ENCODE data around the gene SKAP1.
"Not testable (repeated sequence)": the region's sequence is repeated elsewhere in the genome, so short reads cannot be mapped to it uniquely, and the experiment has no call there.

Gene SKAP1

DNA sequence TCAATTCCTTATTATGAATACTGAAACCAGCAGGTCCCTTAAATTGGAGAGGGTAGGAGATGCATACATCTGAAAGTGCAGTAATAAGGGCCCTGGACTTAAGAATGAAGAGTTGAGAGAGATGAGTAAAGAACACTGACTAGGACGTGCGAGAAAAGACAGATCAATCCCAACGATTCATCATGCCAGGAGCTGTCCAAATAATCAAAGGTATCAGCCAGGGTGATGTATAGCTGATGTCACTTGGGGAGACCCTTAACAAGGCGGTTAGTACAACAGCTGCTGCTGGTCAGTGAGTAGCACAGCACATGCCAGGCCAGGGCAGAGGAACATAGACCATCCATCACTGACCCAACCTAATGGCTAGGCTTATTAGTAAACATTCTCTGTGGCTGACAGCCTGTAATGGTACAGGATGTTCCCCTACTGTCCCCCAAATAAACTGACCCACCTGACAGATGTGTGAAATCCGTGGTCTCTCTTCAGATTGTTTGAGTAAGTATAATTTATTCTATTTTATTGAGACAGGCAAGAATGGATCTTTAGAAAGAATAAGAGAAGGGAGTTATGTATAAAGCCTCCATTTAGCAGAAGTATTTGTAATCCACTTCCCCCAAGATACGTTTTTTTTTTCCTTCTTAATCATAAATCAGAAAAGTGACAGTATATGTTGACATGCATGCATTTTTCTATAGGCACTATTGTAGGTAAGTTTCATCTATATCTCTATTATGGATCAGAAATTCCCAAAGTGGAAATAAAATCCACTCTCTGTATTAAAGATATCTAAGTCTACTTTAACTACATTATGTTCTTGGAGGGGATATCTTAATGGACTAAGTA, 204.1 kb downstream of the SKAP1 start:
- Histone ChIP-seq H3K9me3 (ENCODE audit: control insufficient read depth, low read length) (no peaks in the 10 kb centered on the region), H3K9ac (ENCODE audit: low read length) (no peak overlapping the region), H3K4me3 (ENCODE audit: low read length) (no peak overlapping the region), H3K27me3 (replicated peaks; ENCODE audit: control insufficient read depth, insufficient read depth, low read length) (no peaks in the 10 kb centered on the region), H3K36me3 (ENCODE audit: control insufficient read depth, insufficient read depth, low read length, severe bottlenecking) (no peaks in the 10 kb centered on the region), H3K4me1 (ENCODE audit: control insufficient read depth, insufficient read depth, low read length) (peaks cover 7% of the 10 kb centered on the region)
- DNase-seq (ENCODE audit: low read depth), result no peak

DNA sequence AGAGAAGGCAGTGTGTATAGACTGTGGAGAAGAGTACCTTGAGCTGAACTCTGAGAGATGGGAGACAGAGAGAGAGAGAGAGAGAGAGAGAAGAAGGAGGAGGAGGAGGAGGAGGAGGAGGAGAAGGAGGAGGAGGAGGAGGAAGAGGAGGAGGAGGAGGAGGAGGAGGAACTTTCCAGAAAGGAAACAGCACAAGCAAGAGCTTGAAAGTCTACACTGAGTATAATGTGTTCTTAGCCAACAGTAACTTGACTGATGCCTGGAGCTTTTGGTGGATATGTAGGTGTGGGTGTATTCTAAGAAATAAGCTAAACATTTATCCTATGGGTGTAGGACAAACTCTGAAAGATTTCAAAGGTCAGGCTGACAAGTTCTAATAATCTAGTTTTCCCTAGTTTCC, 206.1 kb downstream of the SKAP1 start:
- Histone ChIP-seq H3K9me3 (ENCODE audit: control insufficient read depth, low read length) (no peaks in the 10 kb centered on the region), H3K36me3 (ENCODE audit: control insufficient read depth, insufficient read depth, low read length, severe bottlenecking) (no peaks in the 10 kb centered on the region), H3K27me3 (replicated peaks; ENCODE audit: control insufficient read depth, insufficient read depth, low read length) (no peaks in the 10 kb centered on the region), H3K9ac (ENCODE audit: low read length) (no peak overlapping the region), H3K4me3 (ENCODE audit: low read length) (no peak overlapping the region), H3K4me1 (ENCODE audit: control insufficient read depth, insufficient read depth, low read length) (no peaks in the 10 kb centered on the region)
- DNase-seq (ENCODE audit: low read depth), result no peak

DNA sequence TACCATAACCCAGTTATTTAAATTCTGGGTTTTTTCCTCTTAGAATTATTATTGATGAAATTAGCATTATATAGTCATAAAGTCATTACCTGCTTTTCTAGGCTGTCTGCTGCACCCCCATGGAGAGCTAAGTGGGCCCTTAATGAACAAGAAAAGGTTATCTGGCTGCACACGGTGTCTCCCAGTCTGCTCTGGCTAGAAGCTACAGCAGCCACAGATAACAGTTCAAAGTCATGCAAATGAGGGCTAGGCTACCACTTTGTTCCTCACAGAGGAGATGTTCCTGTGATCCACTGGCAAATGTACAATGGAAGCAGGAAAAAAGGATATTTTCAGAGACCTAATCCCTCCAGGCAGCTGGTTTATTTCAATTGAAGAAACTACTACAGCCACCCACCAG, 210.4 kb downstream of the SKAP1 start:
- H3K36me3 ChIP-seq (ENCODE audit: control insufficient read depth, insufficient read depth, low read length, severe bottlenecking), result no peaks in the 10 kb centered on the region
- no peak overlapping the region for H3K4me3 ChIP-seq (ENCODE audit: low read length)
- no peaks in the 10 kb centered on the region for H3K27me3 ChIP-seq (replicated peaks; ENCODE audit: control insufficient read depth, insufficient read depth, low read length)
- H3K9me3 ChIP-seq (ENCODE audit: control insufficient read depth, low read length), result no peaks in the 10 kb centered on the region
- no peak overlapping the region for H3K9ac ChIP-seq (ENCODE audit: low read length)
- no peaks in the 10 kb centered on the region for H3K4me1 ChIP-seq (ENCODE audit: control insufficient read depth, insufficient read depth, low read length)
- no peak for DNase-seq (ENCODE audit: low read depth)

DNA sequence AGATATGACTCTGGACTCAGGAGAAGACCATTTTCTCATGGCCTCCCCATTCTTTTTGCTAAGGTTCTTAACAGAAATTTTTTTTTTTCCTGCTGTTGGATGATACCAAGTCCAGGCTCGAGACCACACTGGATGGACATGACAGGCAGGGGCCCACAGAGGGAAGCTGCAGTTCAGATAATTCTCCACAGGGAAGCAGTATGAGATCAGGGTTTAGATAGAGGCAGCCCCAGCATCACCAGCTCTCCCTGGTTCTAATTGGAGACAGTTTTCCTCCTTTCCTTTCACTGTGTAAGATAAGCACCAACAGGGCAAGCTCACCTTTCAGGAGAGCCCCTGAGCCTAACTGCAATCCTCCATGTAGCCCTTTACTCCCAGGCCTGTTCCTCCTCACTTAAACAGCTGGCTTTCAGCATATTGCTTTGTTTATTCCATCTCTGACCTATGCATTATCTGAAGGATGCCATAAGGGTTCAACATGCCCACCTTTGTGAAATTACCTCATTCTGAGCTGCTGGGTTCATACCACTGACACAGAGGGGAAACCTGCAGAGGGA, 214.4 kb downstream of the SKAP1 start:
- Histone ChIP-seq H3K27me3 (replicated peaks; ENCODE audit: control insufficient read depth, insufficient read depth, low read length) (peaks cover 6% of the 10 kb centered on the region), H3K4me3 (ENCODE audit: low read length) (no peak overlapping the region), H3K36me3 (ENCODE audit: control insufficient read depth, insufficient read depth, low read length, severe bottlenecking) (no peaks in the 10 kb centered on the region), H3K4me1 (ENCODE audit: control insufficient read depth, insufficient read depth, low read length) (no peaks in the 10 kb centered on the region), H3K9me3 (ENCODE audit: control insufficient read depth, low read length) (no peaks in the 10 kb centered on the region), H3K9ac (ENCODE audit: low read length) (no peak overlapping the region)
- no peak for DNase-seq (ENCODE audit: low read depth)

DNA sequence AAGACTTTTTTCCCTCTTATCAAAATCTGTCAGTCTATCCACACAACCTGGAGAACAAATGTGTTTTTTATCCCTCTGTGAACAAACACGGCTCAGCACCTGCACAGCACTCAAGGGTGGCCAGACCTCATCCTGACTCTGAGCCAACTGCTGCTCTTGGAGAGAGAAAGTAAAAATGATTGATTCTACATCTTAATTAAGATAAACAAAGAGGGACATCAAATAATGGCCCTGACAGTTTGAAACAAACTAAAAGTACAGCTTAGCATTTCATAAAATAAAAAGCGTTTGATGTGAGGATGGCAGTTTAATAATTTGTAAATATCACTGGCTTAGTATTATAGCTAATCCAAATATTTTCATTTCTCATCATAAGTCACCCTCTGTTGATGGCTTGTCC, 216.2 kb downstream of the SKAP1 start:
- Histone ChIP-seq H3K9ac (ENCODE audit: low read length) (no peak overlapping the region), H3K4me3 (ENCODE audit: low read length) (no peak overlapping the region), H3K4me1 (ENCODE audit: control insufficient read depth, insufficient read depth, low read length) (no peaks in the 10 kb centered on the region), H3K27me3 (replicated peaks; ENCODE audit: control insufficient read depth, insufficient read depth, low read length) (peaks cover 6% of the 10 kb centered on the region), H3K36me3 (ENCODE audit: control insufficient read depth, insufficient read depth, low read length, severe bottlenecking) (no peaks in the 10 kb centered on the region), H3K9me3 (ENCODE audit: control insufficient read depth, low read length) (no peaks in the 10 kb centered on the region)
- no peak for DNase-seq (ENCODE audit: low read depth)

DNA sequence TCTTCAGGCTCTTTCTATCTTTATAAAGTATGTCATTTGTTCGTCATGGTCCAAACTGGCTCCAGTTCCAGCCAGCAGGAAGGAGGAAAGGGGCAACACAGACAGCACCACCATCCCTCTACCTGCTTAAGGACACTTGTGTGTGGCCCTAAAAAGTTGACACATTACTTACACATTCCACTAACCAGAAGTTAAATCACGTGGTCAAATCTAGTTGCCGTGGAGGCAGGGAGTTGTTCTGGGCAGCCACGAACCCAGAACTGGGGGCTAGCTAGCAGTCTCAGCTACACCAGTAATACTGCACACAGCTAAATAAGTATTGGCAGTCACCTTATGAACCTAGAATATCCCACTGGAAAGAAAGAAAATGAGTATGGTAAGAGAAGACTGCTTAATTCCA, 218.2 kb downstream of the SKAP1 start:
- Histone ChIP-seq H3K4me3 (ENCODE audit: low read length) (no peak overlapping the region), H3K9me3 (ENCODE audit: control insufficient read depth, low read length) (no peaks in the 10 kb centered on the region), H3K4me1 (ENCODE audit: control insufficient read depth, insufficient read depth, low read length) (no peaks in the 10 kb centered on the region), H3K9ac (ENCODE audit: low read length) (no peak overlapping the region), H3K36me3 (ENCODE audit: control insufficient read depth, insufficient read depth, low read length, severe bottlenecking) (no peaks in the 10 kb centered on the region), H3K27me3 (replicated peaks; ENCODE audit: control insufficient read depth, insufficient read depth, low read length) (peaks cover 12% of the 10 kb centered on the region)
- DNase-seq (ENCODE audit: low read depth), result no peak

DNA sequence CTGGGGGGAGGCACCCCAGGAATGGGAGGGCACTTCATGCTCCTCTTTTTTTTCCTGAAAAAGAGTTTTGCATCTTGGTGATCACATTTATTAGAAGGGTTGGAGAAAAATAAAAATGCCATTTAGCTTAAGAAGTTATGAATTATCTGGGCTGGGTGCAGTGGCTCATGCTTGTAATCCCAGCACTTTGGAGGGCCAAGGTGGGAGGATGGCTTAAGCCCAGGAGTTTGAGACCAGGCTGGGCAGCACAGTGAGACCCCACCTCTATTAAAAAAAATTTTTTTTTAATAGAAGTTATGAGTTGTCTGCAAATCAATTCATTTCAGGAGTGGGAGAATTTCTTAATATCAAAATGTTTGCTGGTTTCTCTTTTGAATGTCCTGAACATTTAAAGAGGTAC, 219.0 kb downstream of the SKAP1 start:
- DNase-seq (ENCODE audit: low read depth), result no peak
- Histone ChIP-seq H3K4me1 (ENCODE audit: control insufficient read depth, insufficient read depth, low read length) (no peaks in the 10 kb centered on the region), H3K9me3 (ENCODE audit: control insufficient read depth, low read length) (no peaks in the 10 kb centered on the region), H3K4me3 (ENCODE audit: low read length) (no peak overlapping the region), H3K36me3 (ENCODE audit: control insufficient read depth, insufficient read depth, low read length, severe bottlenecking) (no peaks in the 10 kb centered on the region), H3K27me3 (replicated peaks; ENCODE audit: control insufficient read depth, insufficient read depth, low read length) (peaks cover 12% of the 10 kb centered on the region), H3K9ac (ENCODE audit: low read length) (no peak overlapping the region)

DNA sequence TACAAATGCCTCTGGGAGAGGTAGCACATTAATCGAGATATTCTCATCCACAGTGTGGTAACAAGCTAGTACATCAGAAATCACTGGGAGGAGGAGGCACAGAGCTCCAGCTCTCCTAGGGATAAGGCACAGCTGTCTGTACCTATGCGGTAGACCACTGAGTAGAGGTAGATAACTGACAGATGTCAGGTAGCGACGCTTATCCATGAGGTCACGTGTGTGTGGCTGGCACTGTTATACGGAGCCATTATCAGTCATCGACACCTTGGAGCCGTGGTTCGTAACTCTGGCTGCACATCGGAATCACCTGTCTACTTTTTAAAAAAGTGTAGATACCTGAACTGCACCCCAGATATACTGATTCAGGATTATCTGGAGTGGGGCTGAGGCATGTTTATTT, 220.0 kb downstream of the SKAP1 start:
- no peak for DNase-seq (ENCODE audit: low read depth)
- Histone ChIP-seq H3K36me3 (ENCODE audit: control insufficient read depth, insufficient read depth, low read length, severe bottlenecking) (no peaks in the 10 kb centered on the region), H3K9ac (ENCODE audit: low read length) (no peak overlapping the region), H3K27me3 (replicated peaks; ENCODE audit: control insufficient read depth, insufficient read depth, low read length) (peaks cover 12% of the 10 kb centered on the region), H3K4me3 (ENCODE audit: low read length) (no peak overlapping the region), H3K9me3 (ENCODE audit: control insufficient read depth, low read length) (no peaks in the 10 kb centered on the region), H3K4me1 (ENCODE audit: control insufficient read depth, insufficient read depth, low read length) (no peaks in the 10 kb centered on the region)

DNA sequence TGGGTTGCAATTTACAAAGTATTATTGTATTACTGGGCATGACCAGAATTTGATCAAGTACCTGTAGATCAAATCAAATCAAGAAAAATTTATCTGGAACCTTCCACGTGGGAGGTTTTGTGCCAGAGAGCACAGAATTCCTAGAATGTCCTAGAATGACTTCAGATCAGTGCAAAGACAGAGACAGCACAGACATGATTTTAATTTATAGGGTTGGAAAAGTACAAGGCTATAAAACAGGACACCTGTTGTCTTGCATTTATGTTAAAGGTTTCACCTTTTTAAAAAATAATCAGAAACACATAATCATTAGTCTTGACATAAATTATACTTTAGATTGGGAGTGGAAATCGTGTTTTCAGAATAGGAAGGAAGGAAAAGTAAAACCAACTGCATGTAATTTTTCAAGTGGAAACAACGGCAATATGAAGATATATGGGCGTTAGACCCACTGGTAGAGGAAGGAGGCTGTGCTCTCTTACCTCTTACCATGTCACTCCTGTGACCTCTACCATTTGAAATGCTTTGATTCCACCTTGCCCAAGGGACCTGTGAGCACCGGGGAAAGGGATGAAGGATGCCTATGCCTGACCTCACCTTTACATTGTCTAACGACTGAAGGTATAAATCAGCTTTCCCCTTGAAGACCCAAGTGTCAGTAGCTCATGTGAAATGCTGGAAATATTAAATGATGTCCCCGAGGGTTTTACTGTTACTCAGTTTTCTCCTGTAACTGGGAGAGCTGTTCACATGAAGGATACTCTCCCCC, 222.1 kb downstream of the SKAP1 start:
- Histone ChIP-seq H3K36me3 (ENCODE audit: control insufficient read depth, insufficient read depth, low read length, severe bottlenecking) (no peaks in the 10 kb centered on the region), H3K4me3 (ENCODE audit: low read length) (no peak overlapping the region), H3K27me3 (replicated peaks; ENCODE audit: control insufficient read depth, insufficient read depth, low read length) (peaks cover 14% of the 10 kb centered on the region), H3K4me1 (ENCODE audit: control insufficient read depth, insufficient read depth, low read length) (no peaks in the 10 kb centered on the region), H3K9ac (ENCODE audit: low read length) (no peak overlapping the region), H3K9me3 (ENCODE audit: control insufficient read depth, low read length) (no peaks in the 10 kb centered on the region)
- DNase-seq (ENCODE audit: low read depth), result no peak

DNA sequence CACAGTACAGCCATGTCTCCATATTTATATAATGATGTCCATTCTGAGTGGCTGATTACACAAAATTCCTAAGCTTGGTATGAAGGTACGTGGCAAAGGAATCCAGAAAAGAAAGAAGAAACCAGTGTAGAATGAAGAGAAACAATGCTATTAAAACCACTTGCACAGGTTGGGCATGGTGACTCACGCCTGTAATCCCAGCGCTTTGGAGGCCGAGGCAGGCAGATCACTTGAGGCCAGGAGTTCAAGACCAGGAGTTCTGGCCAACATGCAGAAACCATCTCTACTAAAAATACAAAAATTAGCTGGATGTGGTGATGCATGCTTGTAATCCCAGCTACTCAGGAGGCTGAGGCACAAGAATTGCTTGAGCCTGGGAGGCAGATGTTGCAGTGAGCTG, 223.0 kb downstream of the SKAP1 start:
- H3K4me3 ChIP-seq (ENCODE audit: low read length); H3K9me3 ChIP-seq (ENCODE audit: control insufficient read depth, low read length); H3K36me3 ChIP-seq (ENCODE audit: control insufficient read depth, insufficient read depth, low read length, severe bottlenecking); H3K9ac ChIP-seq (ENCODE audit: low read length); DNase-seq (ENCODE audit: low read depth); H3K4me1 ChIP-seq (ENCODE audit: control insufficient read depth, insufficient read depth, low read length): not testable (repeated sequence)
- H3K27me3 ChIP-seq (replicated peaks; ENCODE audit: control insufficient read depth, insufficient read depth, low read length), result peaks cover 12% of the 10 kb centered on the region

DNA sequence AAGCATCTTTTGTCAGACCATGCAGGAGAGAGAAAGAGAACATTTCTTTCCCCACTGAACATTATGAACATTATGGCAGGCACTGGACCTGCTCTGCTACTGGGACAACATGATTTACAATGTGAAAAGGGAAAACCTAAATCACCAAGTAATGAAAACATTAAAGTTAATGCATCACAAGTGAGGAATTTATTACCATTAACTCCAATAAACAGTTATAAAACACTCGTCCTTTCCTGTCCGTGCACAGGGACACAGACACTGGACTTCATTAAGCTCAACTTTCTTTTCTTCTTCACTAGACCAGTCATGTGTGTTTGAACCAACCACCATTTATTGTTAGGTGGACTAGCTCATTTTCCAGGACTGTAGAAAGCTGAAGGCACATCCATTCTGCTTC, 227.1 kb downstream of the SKAP1 start:
- Histone ChIP-seq H3K9ac (ENCODE audit: low read length) (no peak overlapping the region), H3K4me1 (ENCODE audit: control insufficient read depth, insufficient read depth, low read length) (no peaks in the 10 kb centered on the region), H3K4me3 (ENCODE audit: low read length) (no peak overlapping the region), H3K36me3 (ENCODE audit: control insufficient read depth, insufficient read depth, low read length, severe bottlenecking) (no peaks in the 10 kb centered on the region), H3K9me3 (ENCODE audit: control insufficient read depth, low read length) (no peaks in the 10 kb centered on the region), H3K27me3 (replicated peaks; ENCODE audit: control insufficient read depth, insufficient read depth, low read length) (peaks cover 9% of the 10 kb centered on the region)
- no peak for DNase-seq (ENCODE audit: low read depth)

All from adipocyte (in vitro differentiated cells).